Stimulated activated naive B cell treated with anti-CD40 and anti-IgM and Interleukin-4, amounts not matched to agents 10 μg/mL and 1 μg/mL and 100 μg/mL, for 72 hours (primary cell): Measurements from ENCODE around the gene SETMAR.
"Not testable (repeated sequence)": the region's sequence is repeated elsewhere in the genome, so short reads cannot be mapped to it uniquely, and the experiment has no call there.

ENCODE experiments used
- ATAC-seq, 2 donors: fragments of 150-1000 bp; cut with Tn5 transposase; replicated peaks; 2 replicates each; pipeline ENCODE4 v1.10.0; 2021; ENCODE audit warnings: moderate library complexity in 1 of 2
- DNase-seq: peaks from one replicate; pipeline ENCODE4 v3.0.0; 2021
- H3K27ac Mint-ChIP-seq: one replicate; pipeline ENCODE4 v1.8.0; 2022; ENCODE audit warnings: mild to moderate bottlenecking, mixed read lengths
- H3K27me3 Mint-ChIP-seq, 2 donors: one replicate each; pipeline ENCODE4 v1.8.0; 2022; ENCODE audit warnings: mixed read lengths in 2 of 2
- H3K36me3 Mint-ChIP-seq, 2 donors: one replicate each; pipeline ENCODE4 v1.8.0; 2022; ENCODE audit warnings: mixed read lengths in 2 of 2, mild to moderate bottlenecking in 1 of 2
- H3K4me1 Mint-ChIP-seq, 2 donors: one replicate each; pipeline ENCODE4 v1.8.0; 2022; ENCODE audit warnings: mixed read lengths in 2 of 2, mild to moderate bottlenecking in 1 of 2
- H3K4me3 Mint-ChIP-seq, 2 donors: one replicate each; pipeline ENCODE4 v1.8.0; 2022; ENCODE audit warnings: mild to moderate bottlenecking in 2 of 2, mixed read lengths in 2 of 2, moderate library complexity in 1 of 2
- H3K9me3 Mint-ChIP-seq, 2 donors: one replicate each; pipeline ENCODE4 v1.8.0; 2022; ENCODE audit warnings: mixed read lengths in 2 of 2, mild to moderate bottlenecking in 1 of 2

Gene SETMAR

DNA sequence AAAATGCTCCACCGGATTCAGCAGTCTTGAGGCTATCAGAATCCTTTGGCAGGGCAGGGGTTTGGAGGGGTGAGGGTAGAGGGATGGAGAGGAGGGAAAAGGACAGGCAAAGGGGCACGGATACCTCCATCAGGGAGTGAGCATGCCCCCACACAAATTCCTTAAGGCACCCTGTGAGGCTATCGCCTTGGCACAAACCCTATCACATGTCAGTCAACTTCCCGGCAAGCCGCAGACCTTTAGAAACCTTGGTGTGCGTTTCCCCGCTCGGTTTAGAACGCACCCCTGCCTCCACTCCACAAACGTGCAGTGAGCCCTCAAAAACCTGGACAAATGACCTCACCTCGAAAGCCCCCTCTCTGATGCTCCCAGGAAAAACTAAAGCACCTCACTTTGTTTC, 422 bp upstream of the SETMAR start:
- peaks cover 6 to 21% of the 10 kb centered on the region in 2 donors for H3K4me1 Mint-ChIP-seq
- no peak for ATAC-seq
- H3K9me3 Mint-ChIP-seq, result peaks cover 4% of the 10 kb centered on the region in 2 donors
- H3K4me3 Mint-ChIP-seq, result peak overlapping the region; percentile 92 to 98
- no peak for DNase-seq
- H3K36me3 Mint-ChIP-seq, result peaks cover 3 to 21% of the 10 kb centered on the region in 2 donors
- peak overlapping the region; percentile 97 for H3K27ac Mint-ChIP-seq
- H3K27me3 Mint-ChIP-seq, result no peaks in the 10 kb centered on the region

DNA sequence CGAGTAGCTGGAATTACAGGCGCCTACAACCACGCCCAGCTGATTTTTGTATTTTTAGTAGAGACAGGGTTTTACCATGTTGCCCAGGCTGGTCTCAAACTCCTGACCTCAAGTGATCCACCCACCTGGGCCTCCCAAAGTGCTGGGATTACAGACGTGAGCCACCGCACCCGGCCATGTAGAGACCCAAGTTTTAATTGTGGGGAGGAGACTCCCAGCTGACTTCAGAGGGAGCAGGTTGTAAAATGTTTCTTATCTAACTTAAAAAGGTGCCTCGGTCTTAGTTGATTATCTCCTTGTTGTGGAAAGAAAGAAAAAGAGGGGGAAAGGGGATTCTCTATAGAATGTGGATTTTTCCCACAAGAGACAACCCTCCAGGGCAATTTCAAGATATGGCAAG, 2.0 kb downstream of the SETMAR start:
- not testable (repeated sequence) for H3K4me3 Mint-ChIP-seq, H3K27ac Mint-ChIP-seq, DNase-seq, H3K9me3 Mint-ChIP-seq, H3K27me3 Mint-ChIP-seq, ATAC-seq
- Mint-ChIP-seq H3K4me1 (peaks cover 6 to 18% of the 10 kb centered on the region in 2 donors), H3K36me3 (peaks cover 0 to 21% of the 10 kb centered on the region in 2 donors)

DNA sequence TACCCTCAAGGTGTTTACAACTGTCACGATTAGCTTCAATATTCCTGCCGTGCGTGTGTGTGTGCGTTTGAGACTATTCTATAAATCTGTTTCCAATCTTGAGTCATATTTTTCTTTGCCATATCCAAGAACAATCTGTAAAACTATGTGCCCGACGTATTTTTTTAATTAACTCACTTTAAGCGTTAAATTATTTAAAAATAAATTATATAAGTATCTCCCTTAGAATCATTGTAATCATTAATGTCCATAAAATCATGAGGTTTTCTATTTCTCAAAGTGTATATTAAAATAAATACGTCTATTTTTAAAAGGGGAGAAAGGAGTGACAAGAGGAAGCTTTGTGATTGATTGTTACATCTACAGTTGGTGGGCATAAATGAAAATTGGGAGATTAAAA, 2.9 kb downstream of the SETMAR start:
- Mint-ChIP-seq H3K27ac (no peak overlapping the region), H3K4me3 (no peak overlapping the region), H3K4me1 (peaks cover 6 to 19% of the 10 kb centered on the region in 2 donors), H3K9me3 (peaks cover 0 to 2% of the 10 kb centered on the region in 2 donors), H3K36me3 (peaks cover 2 to 16% of the 10 kb centered on the region in 2 donors), H3K27me3 (no peaks in the 10 kb centered on the region)
- no peak for DNase-seq
- no peak for ATAC-seq

DNA sequence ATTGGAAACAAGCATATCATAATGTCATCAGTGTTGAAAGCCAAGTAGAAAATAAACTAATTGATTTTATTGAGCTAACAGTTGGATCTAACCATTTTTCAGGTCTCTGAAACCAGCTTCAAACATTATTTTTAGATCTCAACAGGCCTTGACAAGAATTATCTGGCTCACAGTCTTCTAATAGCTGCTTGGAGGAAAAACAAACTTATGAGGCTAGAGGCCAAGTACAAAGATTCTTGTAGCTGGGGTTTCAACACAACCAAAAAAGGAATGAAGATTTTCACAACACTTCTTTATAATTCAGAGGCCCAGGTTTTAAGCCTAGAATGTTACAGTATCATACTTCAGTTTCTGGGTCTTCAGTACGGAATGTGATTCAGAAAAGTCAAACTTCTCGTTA, 3.7 kb downstream of the SETMAR start:
- ATAC-seq, result no peak
- DNase-seq, result no peak
- Mint-ChIP-seq H3K27ac (no peak overlapping the region), H3K4me1 (peaks cover 8 to 24% of the 10 kb centered on the region in 2 donors), H3K9me3 (peaks cover 0 to 2% of the 10 kb centered on the region in 2 donors), H3K36me3 (peaks cover 8 to 15% of the 10 kb centered on the region in 2 donors), H3K27me3 (no peaks in the 10 kb centered on the region), H3K4me3 (no peak overlapping the region)

DNA sequence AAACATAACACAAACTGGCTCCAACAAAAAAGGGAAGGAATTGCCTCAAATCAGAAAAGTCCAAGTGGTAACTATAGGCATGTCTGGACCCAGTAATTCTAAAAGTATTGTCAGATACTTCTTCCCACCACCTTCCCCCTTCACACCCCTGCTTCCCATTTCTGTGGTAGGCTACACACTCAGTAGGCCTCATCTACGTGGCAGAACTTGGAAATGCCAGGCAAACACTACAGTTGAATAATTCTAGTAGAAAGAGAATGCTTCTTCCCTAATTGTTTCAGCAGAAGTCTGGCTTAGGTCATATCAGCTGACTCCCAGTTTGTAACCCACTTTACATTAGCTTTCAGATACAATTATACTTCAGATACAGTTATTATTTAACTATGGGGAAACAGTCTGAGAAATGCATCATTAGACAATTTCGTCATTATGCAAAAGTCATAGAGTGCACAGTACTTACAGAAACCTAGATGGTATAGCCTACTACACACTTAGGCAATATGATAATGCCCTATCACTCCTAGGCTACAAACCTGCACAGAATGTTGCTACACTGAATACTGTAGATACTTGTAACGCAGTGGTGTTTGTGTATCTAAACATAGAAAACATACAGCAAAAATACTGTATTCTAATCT, 6.4 kb downstream of the SETMAR start:
- Mint-ChIP-seq H3K36me3 (peaks cover 8 to 25% of the 10 kb centered on the region in 2 donors), H3K27me3 (no peaks in the 10 kb centered on the region), H3K4me3 (no peak overlapping the region), H3K4me1 (peaks cover 4 to 10% of the 10 kb centered on the region in 2 donors), H3K27ac (no peak overlapping the region), H3K9me3 (no peaks in the 10 kb centered on the region)
- ATAC-seq (no peak), DNase-seq (no peak)

DNA sequence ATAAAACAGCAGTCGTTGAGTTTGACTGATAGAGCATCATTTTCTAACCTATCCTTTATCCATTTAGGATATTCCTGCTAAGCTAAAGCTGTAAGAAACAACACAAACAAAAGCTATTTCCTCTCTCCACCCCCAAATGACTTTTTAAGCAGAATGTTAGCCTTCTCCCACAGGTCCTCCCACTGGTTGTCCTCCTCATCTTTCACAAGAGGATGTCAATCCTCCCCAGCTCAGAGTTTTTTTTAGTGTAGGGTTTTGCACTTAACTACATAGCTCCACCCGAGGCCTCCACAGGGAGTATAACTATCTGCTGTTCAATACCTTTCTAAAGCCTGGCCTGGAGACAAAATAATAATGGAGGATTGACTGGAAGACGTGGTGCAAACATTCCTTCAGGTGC, 7.8 kb downstream of the SETMAR start:
- DNase-seq (no peak), ATAC-seq (no peak)
- Mint-ChIP-seq H3K36me3 (peaks cover 8 to 26% of the 10 kb centered on the region in 2 donors), H3K4me3 (no peak overlapping the region), H3K27ac (no peak overlapping the region), H3K9me3 (no peaks in the 10 kb centered on the region), H3K4me1 (peaks cover 2 to 7% of the 10 kb centered on the region in 2 donors), H3K27me3 (no peaks in the 10 kb centered on the region)

DNA sequence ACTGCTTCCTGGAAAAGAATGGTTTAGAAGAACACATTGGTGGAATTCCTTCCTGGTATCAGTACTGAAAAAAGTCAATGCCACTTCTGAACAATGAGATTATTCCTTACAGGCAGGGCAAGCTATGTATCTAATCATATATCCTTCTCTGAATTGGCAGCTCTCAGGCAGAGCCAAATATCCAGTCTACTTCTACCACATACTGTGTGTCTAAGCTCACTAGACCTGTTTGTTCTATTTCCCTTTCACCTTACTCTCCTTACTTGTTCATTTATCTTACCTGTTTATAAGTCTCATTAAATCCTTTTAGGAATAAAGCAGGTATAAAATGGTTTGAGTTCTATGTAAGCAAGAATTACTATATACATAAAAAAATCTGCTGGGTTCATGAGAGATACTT, 8.3 kb downstream of the SETMAR start:
- peaks cover 13 to 31% of the 10 kb centered on the region in 2 donors for H3K36me3 Mint-ChIP-seq
- ATAC-seq (no peak), DNase-seq (no peak)
- H3K4me3 Mint-ChIP-seq, result no peak overlapping the region
- H3K9me3 Mint-ChIP-seq, result no peaks in the 10 kb centered on the region
- H3K27ac Mint-ChIP-seq, result no peak overlapping the region
- H3K4me1 Mint-ChIP-seq, result peaks cover 2 to 7% of the 10 kb centered on the region in 2 donors
- H3K27me3 Mint-ChIP-seq, result no peaks in the 10 kb centered on the region

DNA sequence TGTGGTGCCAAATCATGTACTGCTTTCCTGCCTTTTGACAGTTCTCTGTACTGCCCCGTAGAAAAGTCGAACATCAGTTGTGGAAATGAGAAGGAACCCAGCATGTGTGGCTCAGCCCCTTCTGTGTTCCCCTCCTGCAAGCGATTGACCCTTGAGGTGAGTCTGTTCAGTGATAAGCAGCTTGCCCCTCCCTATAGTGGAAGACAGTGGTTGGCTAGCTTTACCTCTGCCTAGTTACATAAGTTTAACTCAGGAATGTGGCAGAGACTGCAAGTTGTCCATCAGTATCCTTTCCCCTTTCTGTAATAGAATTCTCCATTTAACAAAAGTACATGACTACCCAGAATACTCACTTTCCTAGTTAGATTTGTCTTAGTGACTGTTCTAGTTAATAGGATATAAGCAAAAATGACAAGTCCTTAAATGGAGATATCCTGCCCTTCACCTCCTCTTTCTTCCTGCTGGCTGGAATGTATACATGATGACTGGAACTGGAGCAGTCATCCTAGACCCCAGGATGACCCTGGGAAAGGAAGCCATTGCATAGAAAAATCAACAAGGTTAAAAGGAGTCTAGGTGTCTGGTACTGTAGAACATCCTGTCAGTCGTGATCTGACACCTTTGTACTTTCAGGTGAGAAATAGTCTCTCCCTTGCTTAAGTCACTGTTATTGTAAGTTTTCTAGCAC, 10.6 kb downstream of the SETMAR start:
- Mint-ChIP-seq H3K27ac (no peak overlapping the region), H3K9me3 (no peaks in the 10 kb centered on the region), H3K4me3 (no peak overlapping the region), H3K36me3 (peaks cover 16 to 36% of the 10 kb centered on the region in 2 donors), H3K27me3 (no peaks in the 10 kb centered on the region), H3K4me1 (peaks cover 2 to 7% of the 10 kb centered on the region in 2 donors)
- no peak for DNase-seq
- ATAC-seq, result no peak

DNA sequence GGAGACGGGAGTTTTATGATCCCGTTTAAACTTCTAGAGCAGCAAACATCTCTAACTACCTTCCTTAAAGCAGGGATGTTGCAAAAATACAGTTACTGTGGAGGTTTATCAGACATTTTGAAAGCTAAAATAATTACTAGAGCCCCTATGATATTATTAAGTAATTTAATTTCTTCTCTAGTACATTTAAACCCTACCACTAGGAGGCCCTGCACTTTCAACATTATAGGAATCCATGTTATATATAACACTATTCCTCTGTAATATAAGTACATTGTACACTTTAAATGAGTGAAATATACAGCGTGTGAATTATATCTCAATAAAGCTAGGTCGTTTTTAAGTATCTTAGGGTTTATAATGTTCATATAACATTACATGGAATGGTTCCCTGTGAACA, 11.5 kb downstream of the SETMAR start:
- Mint-ChIP-seq H3K27ac (no peak overlapping the region), H3K36me3 (peaks cover 16 to 40% of the 10 kb centered on the region in 2 donors), H3K27me3 (no peaks in the 10 kb centered on the region), H3K4me3 (no peak overlapping the region), H3K9me3 (no peaks in the 10 kb centered on the region), H3K4me1 (peaks cover 3 to 7% of the 10 kb centered on the region in 2 donors)
- ATAC-seq (no peak), DNase-seq (no peak)

DNA sequence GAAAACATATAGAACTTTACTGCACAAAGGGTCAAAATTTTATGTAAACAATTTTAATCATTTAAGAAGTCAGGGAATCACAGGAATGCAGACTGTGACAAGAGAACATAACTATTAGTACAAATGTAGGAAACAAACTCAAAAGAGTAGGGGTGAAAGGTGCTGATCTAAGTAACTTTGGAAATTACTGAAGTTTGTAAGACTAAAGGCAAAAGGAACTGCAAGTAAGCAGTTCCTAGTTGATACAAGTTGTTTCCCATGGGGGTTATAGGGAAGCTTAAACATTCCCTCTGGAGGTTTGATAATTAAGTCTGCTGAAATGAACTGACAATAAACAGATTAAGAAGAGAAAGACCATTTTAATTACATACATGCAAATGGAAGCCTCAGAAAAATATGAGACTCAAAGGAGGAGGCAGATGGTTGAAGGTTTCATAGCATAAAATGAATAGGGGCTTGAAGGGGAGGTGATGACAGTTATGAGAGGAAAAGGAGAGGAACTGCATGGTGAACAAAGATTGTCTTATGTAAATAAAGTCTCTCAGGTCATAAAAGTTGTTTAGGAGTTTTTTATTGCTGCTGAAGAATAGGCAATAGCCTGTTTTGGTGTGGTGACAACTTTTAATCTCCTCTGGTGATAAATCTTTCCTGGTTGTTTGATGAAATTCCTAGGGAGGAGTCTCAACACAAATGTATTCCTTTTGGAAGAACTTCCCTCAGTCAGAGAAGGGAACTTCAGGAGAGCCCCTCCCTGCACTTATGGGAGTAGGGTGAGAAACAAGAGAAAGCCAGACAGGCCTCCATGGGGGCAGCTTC, 17.1 kb downstream of the SETMAR start:
- H3K36me3 Mint-ChIP-seq, result peaks cover 8 to 21% of the 10 kb centered on the region in 2 donors
- H3K27ac Mint-ChIP-seq, result no peak overlapping the region
- no peaks in the 10 kb centered on the region for H3K27me3 Mint-ChIP-seq
- H3K4me1 Mint-ChIP-seq, result peaks cover 7 to 10% of the 10 kb centered on the region in 2 donors
- H3K4me3 Mint-ChIP-seq, result no peak overlapping the region
- DNase-seq (no peak), ATAC-seq (no peak)
- no peaks in the 10 kb centered on the region for H3K9me3 Mint-ChIP-seq

DNA sequence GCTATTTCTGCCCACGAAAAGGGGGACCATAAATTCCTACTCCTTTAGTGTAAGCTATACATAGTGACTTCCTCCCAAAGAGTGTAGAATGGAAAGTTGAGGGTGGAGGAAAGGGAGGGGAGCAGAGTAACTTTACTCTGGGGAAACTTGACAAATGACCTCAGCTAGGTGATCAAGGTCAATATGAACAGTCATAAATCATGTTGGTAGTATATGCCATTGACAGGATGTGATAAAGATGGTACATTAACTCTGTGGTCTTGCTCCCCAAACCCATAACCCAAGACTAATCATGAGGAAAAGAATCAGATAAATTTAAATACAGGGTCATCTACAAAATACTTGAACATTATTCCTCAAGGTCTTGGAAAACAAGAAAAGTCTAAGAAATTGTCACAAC, 18.6 kb downstream of the SETMAR start:
- no peak for DNase-seq
- H3K4me1 Mint-ChIP-seq, result peaks cover 7 to 10% of the 10 kb centered on the region in 2 donors
- H3K36me3 Mint-ChIP-seq, result peaks cover 2 to 13% of the 10 kb centered on the region in 2 donors
- ATAC-seq, result no peak
- H3K9me3 Mint-ChIP-seq, result no peaks in the 10 kb centered on the region
- no peaks in the 10 kb centered on the region for H3K27me3 Mint-ChIP-seq
- H3K27ac Mint-ChIP-seq, result no peak overlapping the region
- no peak overlapping the region for H3K4me3 Mint-ChIP-seq

DNA sequence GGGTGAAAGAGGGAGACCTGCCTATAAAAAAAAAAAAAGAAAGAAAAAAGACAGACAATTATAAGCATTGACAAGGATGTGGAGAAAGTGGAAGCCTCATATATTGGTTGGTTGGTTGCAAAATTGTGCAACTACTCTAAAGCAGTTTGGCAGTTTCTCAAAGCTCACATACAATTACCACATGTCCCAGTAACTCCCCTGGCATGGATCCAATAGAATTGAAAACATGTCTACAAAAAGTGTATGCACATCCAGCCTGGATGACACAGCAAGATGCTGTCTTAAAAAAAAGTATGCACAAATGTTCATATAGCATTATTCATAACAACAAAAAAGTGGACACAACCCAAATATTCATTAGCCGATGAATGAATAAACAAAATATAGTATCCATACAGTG, 19.5 kb downstream of the SETMAR start:
- peaks cover 0 to 10% of the 10 kb centered on the region in 2 donors for H3K36me3 Mint-ChIP-seq
- H3K9me3 Mint-ChIP-seq, result no peaks in the 10 kb centered on the region
- no peak for ATAC-seq
- no peak for DNase-seq
- peaks cover 7 to 10% of the 10 kb centered on the region in 2 donors for H3K4me1 Mint-ChIP-seq
- H3K27ac Mint-ChIP-seq, result no peak overlapping the region
- no peaks in the 10 kb centered on the region for H3K27me3 Mint-ChIP-seq
- no peak overlapping the region for H3K4me3 Mint-ChIP-seq

DNA sequence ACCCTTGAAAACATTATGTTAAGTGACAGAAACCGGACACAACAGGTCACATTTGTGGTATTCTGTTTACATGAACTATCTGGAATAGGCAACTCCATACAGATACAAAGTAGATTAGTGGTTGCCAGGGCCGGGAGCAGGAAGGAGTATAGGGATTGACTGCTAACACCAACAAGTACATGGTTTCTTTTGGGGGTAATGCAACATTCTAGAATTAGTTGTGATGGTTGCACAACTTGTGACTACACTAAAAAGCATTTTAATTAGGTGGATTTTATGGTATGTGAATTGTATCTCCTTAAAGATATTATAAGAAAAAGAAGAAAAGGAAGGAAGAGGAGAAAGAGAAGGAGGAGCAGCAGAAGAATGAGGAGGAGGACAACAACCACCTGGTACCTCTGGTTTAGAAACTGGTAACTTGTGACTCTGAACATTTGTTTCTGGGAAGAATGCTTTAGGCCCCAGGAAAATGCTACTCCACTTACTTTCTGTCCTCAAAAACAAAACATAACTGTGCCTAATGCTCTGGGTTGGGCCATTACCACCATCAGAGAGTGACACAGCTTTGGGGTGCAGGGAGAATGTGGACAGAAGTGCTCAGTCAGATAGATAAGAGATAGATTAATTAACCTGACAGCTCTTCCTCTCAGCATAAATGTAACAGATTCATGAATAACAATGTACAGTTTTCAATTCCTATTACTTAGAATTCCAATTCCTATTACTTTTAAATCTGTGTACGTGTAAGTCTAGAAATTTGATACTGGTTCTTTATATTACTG, 20.3 kb downstream of the SETMAR start:
- Mint-ChIP-seq H3K27me3 (no peaks in the 10 kb centered on the region), H3K4me1 (peaks cover 7 to 10% of the 10 kb centered on the region in 2 donors), H3K36me3 (peaks cover under 1 to 12% of the 10 kb centered on the region in 2 donors), H3K9me3 (peaks cover under 1% of the 10 kb centered on the region in 2 donors), H3K27ac (no peak overlapping the region), H3K4me3 (no peak overlapping the region)
- no peak for DNase-seq
- no peak for ATAC-seq

DNA sequence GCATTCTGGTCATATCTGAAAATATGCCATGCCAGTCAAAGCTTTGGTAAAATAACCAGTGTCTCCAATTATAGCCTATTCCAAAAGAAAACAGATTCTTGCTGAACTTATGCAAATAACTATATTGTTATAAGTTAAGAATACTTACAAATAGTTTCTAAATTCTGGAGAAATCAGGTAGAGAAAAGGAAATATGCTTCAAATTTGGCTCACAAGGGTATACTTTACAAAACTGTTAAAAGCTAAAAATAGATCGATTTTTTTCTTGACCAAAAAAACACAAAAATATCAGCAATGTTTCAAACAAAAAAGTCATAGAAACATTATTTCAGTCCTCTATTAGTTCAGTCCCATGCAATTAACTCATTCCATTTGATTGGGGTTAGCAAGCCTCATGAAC, 23.7 kb downstream of the SETMAR start:
- ATAC-seq, result no peak
- Mint-ChIP-seq H3K4me1 (no peaks in the 10 kb centered on the region), H3K27ac (no peak overlapping the region), H3K9me3 (peaks cover 12 to 14% of the 10 kb centered on the region in 2 donors), H3K36me3 (peaks cover 15 to 26% of the 10 kb centered on the region in 2 donors), H3K27me3 (no peaks in the 10 kb centered on the region), H3K4me3 (no peak overlapping the region)
- no peak for DNase-seq
